PC-9 (cell line): Measurements from ENCODE around the gene TMF1.

Source experiments
- CTCF ChIP-seq: fragments of 200-600 bp; sonication (generic); conservative IDR thresholded peaks from 2 replicates; pipeline ENCODE4 v1.6.1; 2017; ENCODE audit warnings: mixed run types, antibody characterized with exemption, mild to moderate bottlenecking, moderate library complexity
- EZH2 ChIP-seq: fragments of 200-600 bp; sonication (generic); IDR thresholded peaks from 2 replicates; pipeline ENCODE4 v1.8.0; 2017; ENCODE audit warnings: antibody characterized with exemption, low read depth

GRCh38 chr3:69085833-69086722 lies 33.9 kb upstream of the TMF1 start:
- TF ChIP-seq CTCF (no peak), EZH2 (no peak)
